H9 (cell line): Measurements from ENCODE around the gene ALOX5. TPM values are rescaled to one million over a fixed set of nuclear protein-coding genes. Genes with fewer than 3 reads are reported as not detected.

Source experiments
- DNase-seq: peaks from one replicate; pipeline ENCODE4 v3.0.0-alpha.2; 2017
- H2AFZ ChIP-seq: one replicate; pipeline ENCODE4 v1.6.1; 2013; ENCODE audit warnings: mild to moderate bottlenecking, low read length, control low read depth, moderate library complexity
- H2AK5ac ChIP-seq: 2 replicates; pipeline ENCODE4 v1.6.1; 2013; ENCODE audit warnings: low read length, control low read depth, mixed read lengths; ENCODE audit not compliant: insufficient read length
- H2BK120ac ChIP-seq: one replicate; pipeline ENCODE4 v1.6.1; 2013; ENCODE audit warnings: low read depth, mild to moderate bottlenecking, low read length, control low read depth, inconsistent platforms; ENCODE audit not compliant: poor library complexity, severe bottlenecking
- H2BK12ac ChIP-seq: 2 replicates; pipeline ENCODE4 v1.6.1; 2013; ENCODE audit warnings: low read length, control low read depth, mixed read lengths, low read depth; ENCODE audit not compliant: insufficient read length
- H2BK15ac ChIP-seq: 2 replicates; pipeline ENCODE4 v1.6.1; 2013; ENCODE audit warnings: low read depth, low read length, control low read depth
- H2BK20ac ChIP-seq: one replicate; pipeline ENCODE4 v1.6.1; 2013; ENCODE audit warnings: low read depth, mild to moderate bottlenecking, low read length, control low read depth, inconsistent platforms; ENCODE audit not compliant: poor library complexity, severe bottlenecking
- H2BK5ac ChIP-seq: 2 replicates; pipeline ENCODE4 v1.6.1; 2013; ENCODE audit warnings: low read length, control low read depth, mixed read lengths; ENCODE audit not compliant: insufficient read length
- H3K14ac ChIP-seq: 2 replicates; pipeline ENCODE4 v1.6.1; 2013; ENCODE audit warnings: low read length, control low read depth; ENCODE audit not compliant: insufficient read depth
- H3K18ac ChIP-seq: 2 replicates; pipeline ENCODE4 v1.6.1; 2013; ENCODE audit warnings: low read depth, mild to moderate bottlenecking, mixed read lengths, low read length, control low read depth; ENCODE audit not compliant: insufficient read length
- H3K23ac ChIP-seq: 2 replicates; pipeline ENCODE4 v1.6.1; 2013; ENCODE audit warnings: low read length, control low read depth, mixed read lengths, low read depth; ENCODE audit not compliant: insufficient read length
- H3K23me2 ChIP-seq: 2 replicates; pipeline ENCODE4 v1.6.1; 2013; ENCODE audit warnings: low read depth, mild to moderate bottlenecking, mixed read lengths, low read length, control low read depth; ENCODE audit not compliant: insufficient read length, poor library complexity, severe bottlenecking
- H3K27ac ChIP-seq: 2 replicates; pipeline ENCODE4 v1.5.1; 2013; ENCODE audit warnings: low read length, control low read depth, mixed read lengths, low read depth; ENCODE audit not compliant: insufficient read length
- H3K27me3 ChIP-seq: 2 replicates; pipeline ENCODE4 v1.6.1; 2013; ENCODE audit warnings: low read length, control low read depth, inconsistent platforms; ENCODE audit not compliant: insufficient read depth
- H3K4ac ChIP-seq: 2 replicates; pipeline ENCODE4 v1.6.1; 2013; ENCODE audit warnings: low read depth, mild to moderate bottlenecking, control low read depth, inconsistent platforms, low read length, moderate library complexity
- H3K4me1 ChIP-seq: 2 replicates; pipeline ENCODE4 v1.6.1; 2013; ENCODE audit warnings: low read length, control low read depth, inconsistent platforms; ENCODE audit not compliant: insufficient read depth
- H3K4me2 ChIP-seq: 2 replicates; pipeline ENCODE4 v1.6.1; 2013; ENCODE audit warnings: low read length, control low read depth, mixed read lengths; ENCODE audit not compliant: insufficient read length, insufficient read depth
- H3K56ac ChIP-seq: 2 replicates; pipeline ENCODE4 v1.6.1; 2013; ENCODE audit warnings: low read depth, mild to moderate bottlenecking, mixed read lengths, low read length, control low read depth; ENCODE audit not compliant: insufficient read length
- H3K79me1 ChIP-seq: 2 replicates; pipeline ENCODE4 v1.6.1; 2013; ENCODE audit warnings: low read depth, mild to moderate bottlenecking, moderate library complexity, low read length, control low read depth, inconsistent platforms; ENCODE audit not compliant: insufficient read depth, poor library complexity, severe bottlenecking
- H3K79me2 ChIP-seq: 2 replicates; pipeline ENCODE4 v1.6.1; 2013; ENCODE audit warnings: low read length, control low read depth, inconsistent platforms; ENCODE audit not compliant: insufficient read depth
- H3K9ac ChIP-seq: 2 replicates; pipeline ENCODE4 v1.6.1; 2013; ENCODE audit warnings: low read length, control low read depth, mixed read lengths; ENCODE audit not compliant: insufficient read length; ENCODE audit errors: extremely low read depth
- H3K9me3 ChIP-seq: one replicate; pipeline ENCODE4 v1.6.1; 2013; ENCODE audit warnings: low read depth, low read length, inconsistent platforms; ENCODE audit not compliant: control insufficient read depth
- H3T11ph ChIP-seq: one replicate; pipeline ENCODE4 v1.6.1; 2013; ENCODE audit warnings: mild to moderate bottlenecking, low read length, control low read depth, inconsistent platforms
- H4K20me1 ChIP-seq: one replicate; pipeline ENCODE4 v1.6.1; 2013; ENCODE audit not compliant: control insufficient read depth, insufficient read length, insufficient read depth
- H4K5ac ChIP-seq: 2 replicates; pipeline ENCODE4 v1.6.1; 2013; ENCODE audit warnings: low read depth, mild to moderate bottlenecking, mixed read lengths, low read length, control low read depth; ENCODE audit not compliant: insufficient read length
- H4K8ac ChIP-seq: replicated peaks from 2 replicates; pipeline ENCODE4 v1.6.1; 2013; ENCODE audit warnings: low read length, control low read depth, mixed read lengths, low read depth; ENCODE audit not compliant: insufficient read length
- H4K91ac ChIP-seq: 2 replicates; pipeline ENCODE4 v1.6.1; 2013; ENCODE audit warnings: low read depth, mild to moderate bottlenecking, moderate library complexity, mixed read lengths, low read length, control low read depth; ENCODE audit not compliant: insufficient read length
- H3K27ac Mint-ChIP-seq, 3 experiments: 2 replicates in 2 of 3; 3 replicates in 1 of 3; pipeline ENCODE4 v1.8.0; 2020 to 2021; ENCODE audit warnings: mixed read lengths in 3 of 3, mild to moderate bottlenecking in 1 of 3, moderate library complexity in 1 of 3
- H3K27me3 Mint-ChIP-seq: 2 replicates; pipeline ENCODE4 v1.8.0; 2021; ENCODE audit warnings: low read depth, mild to moderate bottlenecking, moderate library complexity, mixed read lengths
- H3K36me3 Mint-ChIP-seq, 3 experiments: 2 replicates in 2 of 3; 3 replicates in 1 of 3; pipeline ENCODE4 v1.8.0; 2020 to 2021; ENCODE audit warnings: low read depth in 3 of 3, mixed read lengths in 3 of 3; ENCODE audit not compliant: insufficient read depth in 1 of 3
- H3K4me1 Mint-ChIP-seq, 2 experiments: 2 replicates each; pipeline ENCODE4 v1.8.0; 2020; ENCODE audit warnings: mixed read lengths in 2 of 2
- H3K4me3 Mint-ChIP-seq, 2 experiments: 2 replicates in 1 of 2; 3 replicates in 1 of 2; pipeline ENCODE4 v1.8.0; 2020 to 2021; ENCODE audit warnings: mild to moderate bottlenecking in 2 of 2, mixed read lengths in 2 of 2, moderate library complexity in 1 of 2
- H3K9me3 Mint-ChIP-seq, 2 experiments: 2 replicates in 1 of 2; 3 replicates in 1 of 2; pipeline ENCODE4 v1.8.0; 2020; ENCODE audit warnings: mild to moderate bottlenecking in 2 of 2, mixed read lengths in 2 of 2, moderate library complexity in 1 of 2
- CTCF ChIP-seq: fragments of 200-600 bp; sonication (generic); conservative IDR thresholded peaks from 3 replicates; pipeline ENCODE4 v1.8.0; 2021; ENCODE audit warnings: antibody characterized with exemption, mild to moderate bottlenecking
- WGBS: extraction: QIAGEN DNeasy Blood & Tissue Kit; methylation state at CpG from one replicate; pipeline ENCODE4 v1.1.7; 2013; ENCODE audit warnings: missing lambda C conversion rate, low lambda C conversion rate, mixed read lengths; ENCODE audit not compliant: insufficient read length; ENCODE audit errors: extremely low coverage; 5-methylcytosine and 5-hydroxymethylcytosine counted together
- total RNA-seq: library from RNA; stranded (reverse); gene quantifications from 2 replicates; pipeline ENCODE4 v1.2.1, GENCODE V29; 2021

The ALOX5 gene
- total RNA-seq, 1 experiment from 2014 or later, result 3.7 TPM

- Histone ChIP-seq H3K9ac (no peak overlapping the region), H3K14ac (no peak overlapping the region), H3K23me2 (no peaks in the 10 kb centered on the region), H3K79me1 (no peaks in the 10 kb centered on the region), H4K20me1 (no peaks in the 10 kb centered on the region), H2BK15ac (no peak overlapping the region), H3K56ac (no peak overlapping the region), H4K91ac (no peak overlapping the region), H3K27me3 (no peaks in the 10 kb centered on the region), H4K5ac (no peak overlapping the region), H3T11ph (no peak overlapping the region), H3K23ac (no peak overlapping the region), H2BK120ac (no peak overlapping the region), H2AFZ (no peak overlapping the region), H2BK12ac (no peak overlapping the region), H3K4me2 (no peak overlapping the region), H2AK5ac (no peak overlapping the region), H3K27ac (no peak overlapping the region), H3K4me1 (no peaks in the 10 kb centered on the region; the same call in 1 of the 2 replicates), H4K8ac (no peak overlapping the region), H3K79me2 (no peaks in the 10 kb centered on the region), H3K9me3 (no peaks in the 10 kb centered on the region), H2BK5ac (no peak overlapping the region), H3K4ac (no peak overlapping the region), H3K18ac (no peak overlapping the region), H2BK20ac (no peak overlapping the region)
- H3K4me1 Mint-ChIP-seq, result peaks cover 30 to 33% of the 10 kb centered on the region in 2 experiments
- DNase-seq, result no peak
- no peak overlapping the region for H3K4me3 Mint-ChIP-seq
- TF ChIP-seq CTCF, result no peak
- no CpG with 5 or more reads among the region's 5 CpGs for WGBS
- no peaks in the 10 kb centered on the region for H3K27me3 Mint-ChIP-seq
- no peaks in the 10 kb centered on the region for H3K9me3 Mint-ChIP-seq
- H3K36me3 Mint-ChIP-seq, result no peaks in the 10 kb centered on the region
- peak overlapping the region in 1 of 3 experiments; percentile 30; a peak in 1 of 7 replicates for H3K27ac Mint-ChIP-seq
Measured at GRCh38 chr10:45468079-45468478, 94.1 kb downstream of the ALOX5 start.
